ENCODE results near the gene COL18A1.

The COL18A1 gene

DNA sequence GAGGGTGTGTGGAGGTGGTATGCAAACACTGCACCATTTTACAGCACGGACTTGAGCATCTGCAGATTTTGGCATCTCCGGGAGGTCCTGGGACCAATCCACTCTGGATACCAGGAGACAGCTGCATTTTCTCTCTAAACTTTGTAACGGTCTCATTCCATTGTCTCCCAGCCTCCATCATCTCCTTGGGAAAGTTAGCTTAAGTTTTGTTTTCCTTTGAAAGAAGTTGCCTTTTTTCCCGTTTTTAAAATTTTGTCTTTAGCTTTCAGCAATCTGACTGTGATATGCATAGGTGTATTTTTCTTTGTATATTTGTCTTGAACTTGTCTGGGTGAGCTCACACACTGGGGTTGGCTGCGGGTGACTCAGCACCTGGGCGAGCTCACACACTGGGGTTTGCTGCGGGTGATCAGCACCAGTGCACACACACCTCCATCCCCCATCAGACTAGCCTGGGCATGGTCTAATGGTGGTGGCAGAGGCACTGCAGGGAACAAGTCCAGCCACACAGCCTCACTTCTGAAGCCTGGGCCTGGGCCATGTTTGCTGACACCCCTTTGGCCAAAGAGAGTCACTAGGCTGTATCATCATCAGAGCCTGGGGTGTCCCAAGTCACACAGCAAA is 32.1 kb upstream of the COL18A1 start:
- no peaks in the 10 kb centered on the region for H3F3A ChIP-seq (ENCODE audit: low read depth)
- no peak overlapping the region for H3K9ac ChIP-seq (ENCODE audit: low read depth, low read length, poor library complexity, severe bottlenecking)
- H3K36me3 ChIP-seq (ENCODE audit: insufficient read depth, low read length), result no peaks in the 10 kb centered on the region
- H3K4me1 ChIP-seq (ENCODE audit: insufficient read depth, low read length, poor library complexity, severe bottlenecking), result no peaks in the 10 kb centered on the region
- H3K9me2 ChIP-seq (replicated peaks; ENCODE audit: low read depth, low read length), result no peaks in the 10 kb centered on the region
- H3K4me3 ChIP-seq (ENCODE audit: low read length, poor library complexity, severe bottlenecking), result no peak overlapping the region
- no peaks in the 10 kb centered on the region for H4K20me1 ChIP-seq (ENCODE audit: insufficient read depth, low read length, poor library complexity, severe bottlenecking)
- no peaks in the 10 kb centered on the region for H3K79me2 ChIP-seq (ENCODE audit: insufficient read depth, low read length)
- no peak overlapping the region for H3K4me2 ChIP-seq (ENCODE audit: low read depth, low read length, poor library complexity, severe bottlenecking)
- H3K9me3 ChIP-seq (ENCODE audit: insufficient read depth, low read depth, low read length), result no peaks in the 10 kb centered on the region; the same call in 1 of the 2 replicates
- no peak overlapping the region for H2AFZ ChIP-seq (ENCODE audit: low read length)
- no peaks in the 10 kb centered on the region for H3K27me3 ChIP-seq (ENCODE audit: insufficient read depth, low read length, poor library complexity, severe bottlenecking)
- TF ChIP-seq EZH2phosphoT487 (IDR thresholded peaks at IDR 0.05; ENCODE audit: borderline replicate concordance), result no peak
- TF ChIP-seq, protein P1, sequence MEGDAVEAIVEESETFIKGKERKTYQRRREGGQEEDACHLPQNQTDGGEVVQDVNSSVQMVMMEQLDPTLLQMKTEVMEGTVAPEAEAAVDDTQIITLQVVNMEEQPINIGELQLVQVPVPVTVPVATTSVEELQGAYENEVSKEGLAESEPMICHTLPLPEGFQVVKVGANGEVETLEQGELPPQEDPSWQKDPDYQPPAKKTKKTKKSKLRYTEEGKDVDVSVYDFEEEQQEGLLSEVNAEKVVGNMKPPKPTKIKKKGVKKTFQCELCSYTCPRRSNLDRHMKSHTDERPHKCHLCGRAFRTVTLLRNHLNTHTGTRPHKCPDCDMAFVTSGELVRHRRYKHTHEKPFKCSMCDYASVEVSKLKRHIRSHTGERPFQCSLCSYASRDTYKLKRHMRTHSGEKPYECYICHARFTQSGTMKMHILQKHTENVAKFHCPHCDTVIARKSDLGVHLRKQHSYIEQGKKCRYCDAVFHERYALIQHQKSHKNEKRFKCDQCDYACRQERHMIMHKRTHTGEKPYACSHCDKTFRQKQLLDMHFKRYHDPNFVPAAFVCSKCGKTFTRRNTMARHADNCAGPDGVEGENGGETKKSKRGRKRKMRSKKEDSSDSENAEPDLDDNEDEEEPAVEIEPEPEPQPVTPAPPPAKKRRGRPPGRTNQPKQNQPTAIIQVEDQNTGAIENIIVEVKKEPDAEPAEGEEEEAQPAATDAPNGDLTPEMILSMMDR (conservative IDR thresholded peaks at IDR 0.05; ENCODE audit: low read length), result no peak

DNA sequence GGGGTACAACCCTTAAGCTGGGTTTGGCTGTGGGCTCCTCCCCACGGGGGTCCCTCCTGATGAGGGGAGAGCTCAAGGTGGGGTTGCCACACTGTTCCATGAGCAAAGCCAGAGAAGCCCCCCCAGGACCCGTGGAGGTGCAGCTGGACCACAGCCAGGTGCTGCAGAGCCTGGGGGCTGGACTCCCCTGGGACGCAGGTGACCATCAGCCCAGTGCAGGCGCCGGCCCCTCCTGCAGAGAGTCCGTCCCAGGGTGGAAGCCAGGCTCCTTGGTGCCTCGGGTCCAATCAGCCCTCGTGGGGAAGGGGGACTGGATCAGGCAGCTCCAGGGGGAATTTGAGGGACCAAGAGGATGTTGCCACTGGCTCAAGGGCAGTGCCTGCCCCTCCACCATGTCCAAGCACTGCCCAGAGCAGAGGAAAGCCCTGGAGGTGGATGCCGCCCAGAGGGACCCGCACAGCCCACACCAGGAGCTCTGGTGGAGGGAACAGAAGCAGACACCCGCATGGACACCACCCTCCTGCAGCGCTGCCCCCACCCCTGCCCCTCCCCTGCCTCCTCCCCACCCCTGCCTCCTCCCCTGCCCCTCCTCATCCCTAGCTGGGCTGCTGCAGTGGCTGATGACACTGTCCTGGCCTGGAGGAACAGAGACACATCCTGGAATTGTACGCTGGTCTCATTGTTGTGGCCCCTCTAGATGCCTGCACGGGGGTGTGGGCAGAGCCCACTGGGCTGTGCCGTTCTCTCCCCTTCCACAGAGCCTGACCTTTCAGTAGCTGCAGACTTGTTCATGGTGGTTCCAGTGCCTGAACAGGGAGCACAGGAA is 30.8 kb upstream of the COL18A1 start:
- Histone ChIP-seq H3K4me2 (ENCODE audit: low read depth, low read length, poor library complexity, severe bottlenecking) (no peak overlapping the region), H2AFZ (ENCODE audit: low read length) (no peak overlapping the region), H3K4me1 (ENCODE audit: insufficient read depth, low read length, poor library complexity, severe bottlenecking) (no peaks in the 10 kb centered on the region), H3K4me3 (ENCODE audit: low read length, poor library complexity, severe bottlenecking) (no peak overlapping the region), H3K79me2 (ENCODE audit: insufficient read depth, low read length) (no peaks in the 10 kb centered on the region), H4K20me1 (ENCODE audit: insufficient read depth, low read length, poor library complexity, severe bottlenecking) (no peaks in the 10 kb centered on the region), H3K9me3 (ENCODE audit: insufficient read depth, low read depth, low read length) (no peaks in the 10 kb centered on the region; the same call in 1 of the 2 replicates), H3F3A (ENCODE audit: low read depth) (no peaks in the 10 kb centered on the region), H3K27me3 (ENCODE audit: insufficient read depth, low read length, poor library complexity, severe bottlenecking) (no peaks in the 10 kb centered on the region), H3K36me3 (ENCODE audit: insufficient read depth, low read length) (no peaks in the 10 kb centered on the region), H3K9ac (ENCODE audit: low read depth, low read length, poor library complexity, severe bottlenecking) (no peak overlapping the region), H3K9me2 (replicated peaks; ENCODE audit: low read depth, low read length) (no peaks in the 10 kb centered on the region)
- TF ChIP-seq EZH2phosphoT487 (IDR thresholded peaks at IDR 0.05; ENCODE audit: borderline replicate concordance), result no peak
- TF ChIP-seq, protein P1 (conservative IDR thresholded peaks at IDR 0.05; ENCODE audit: low read length), result no peak

DNA sequence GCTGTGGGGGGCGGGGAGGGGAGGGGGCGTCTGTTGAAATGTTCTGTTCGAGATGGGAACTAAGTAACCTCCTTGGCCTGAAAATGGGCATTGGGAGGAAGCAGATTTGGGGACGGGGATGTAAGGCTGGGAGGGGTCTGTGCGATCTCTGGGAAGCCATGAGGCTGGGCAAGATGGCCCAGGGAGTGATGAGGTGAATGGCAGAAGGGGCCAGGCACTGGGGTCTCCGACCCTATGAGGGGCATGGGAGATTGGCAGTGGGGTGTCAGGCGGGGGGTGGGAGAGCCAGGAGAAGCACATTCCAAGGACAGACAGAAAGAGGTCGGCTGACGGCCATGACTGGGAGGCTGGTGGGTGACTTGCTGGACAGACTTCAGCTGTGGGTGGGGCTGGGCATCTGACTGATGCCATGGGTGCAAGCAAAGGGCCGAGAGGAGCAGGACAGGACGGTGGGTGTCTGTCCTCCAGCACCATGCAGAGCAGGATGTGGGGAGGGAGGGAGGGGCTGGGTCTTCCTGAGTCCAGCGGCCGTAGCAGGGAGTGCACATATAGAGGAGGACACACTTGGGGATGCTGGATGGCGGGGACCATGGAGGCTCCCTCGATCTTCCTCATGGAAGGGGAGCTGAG is 30.0 kb upstream of the COL18A1 start:
- H3K9me2 ChIP-seq (replicated peaks; ENCODE audit: low read depth, low read length), result no peaks in the 10 kb centered on the region

More for the DNA sequence above, 30.0 kb upstream of the COL18A1 start:
- H3F3A ChIP-seq (ENCODE audit: low read depth), result no peaks in the 10 kb centered on the region
- H3K79me2 ChIP-seq (ENCODE audit: insufficient read depth, low read length), result no peaks in the 10 kb centered on the region
- no peak overlapping the region for H3K9ac ChIP-seq (ENCODE audit: low read depth, low read length, poor library complexity, severe bottlenecking)
- no peaks in the 10 kb centered on the region for H3K36me3 ChIP-seq (ENCODE audit: insufficient read depth, low read length)
- H3K4me1 ChIP-seq (ENCODE audit: insufficient read depth, low read length, poor library complexity, severe bottlenecking), result no peaks in the 10 kb centered on the region
- no peak overlapping the region for H3K4me3 ChIP-seq (ENCODE audit: low read length, poor library complexity, severe bottlenecking)
- H2AFZ ChIP-seq (ENCODE audit: low read length), result no peak overlapping the region
- no peaks in the 10 kb centered on the region for H4K20me1 ChIP-seq (ENCODE audit: insufficient read depth, low read length, poor library complexity, severe bottlenecking)
- H3K9me3 ChIP-seq (ENCODE audit: insufficient read depth, low read depth, low read length), result no peaks in the 10 kb centered on the region; the same call in 1 of the 2 replicates
- H3K27me3 ChIP-seq (ENCODE audit: insufficient read depth, low read length, poor library complexity, severe bottlenecking), result no peaks in the 10 kb centered on the region
- TF ChIP-seq, protein P1 (conservative IDR thresholded peaks at IDR 0.05; ENCODE audit: low read length), result no peak
- TF ChIP-seq EZH2phosphoT487 (IDR thresholded peaks at IDR 0.05; ENCODE audit: borderline replicate concordance), result no peak
- no peak overlapping the region for H3K4me2 ChIP-seq (ENCODE audit: low read depth, low read length, poor library complexity, severe bottlenecking)

Measured in Loucy (cell line).